H9 (cell line): ENCODE results near the gene DALRD3. TPM values are rescaled to one million over a fixed set of nuclear protein-coding genes. Genes with fewer than 3 reads are reported as not detected.

Source experiments
- DNase-seq: peaks from one replicate; pipeline ENCODE4 v3.0.0-alpha.2; 2017
- H2AFZ ChIP-seq: one replicate; pipeline ENCODE4 v1.6.1; 2013; ENCODE audit warnings: mild to moderate bottlenecking, low read length, control low read depth, moderate library complexity
- H2AK5ac ChIP-seq: 2 replicates; pipeline ENCODE4 v1.6.1; 2013; ENCODE audit warnings: low read length, control low read depth, mixed read lengths; ENCODE audit not compliant: insufficient read length
- H2BK120ac ChIP-seq: one replicate; pipeline ENCODE4 v1.6.1; 2013; ENCODE audit warnings: low read depth, mild to moderate bottlenecking, low read length, control low read depth, inconsistent platforms; ENCODE audit not compliant: poor library complexity, severe bottlenecking
- H2BK12ac ChIP-seq: 2 replicates; pipeline ENCODE4 v1.6.1; 2013; ENCODE audit warnings: low read length, control low read depth, mixed read lengths, low read depth; ENCODE audit not compliant: insufficient read length
- H2BK15ac ChIP-seq: 2 replicates; pipeline ENCODE4 v1.6.1; 2013; ENCODE audit warnings: low read depth, low read length, control low read depth
- H2BK20ac ChIP-seq: one replicate; pipeline ENCODE4 v1.6.1; 2013; ENCODE audit warnings: low read depth, mild to moderate bottlenecking, low read length, control low read depth, inconsistent platforms; ENCODE audit not compliant: poor library complexity, severe bottlenecking
- H2BK5ac ChIP-seq: 2 replicates; pipeline ENCODE4 v1.6.1; 2013; ENCODE audit warnings: low read length, control low read depth, mixed read lengths; ENCODE audit not compliant: insufficient read length
- H3K14ac ChIP-seq: 2 replicates; pipeline ENCODE4 v1.6.1; 2013; ENCODE audit warnings: low read length, control low read depth; ENCODE audit not compliant: insufficient read depth
- H3K18ac ChIP-seq: 2 replicates; pipeline ENCODE4 v1.6.1; 2013; ENCODE audit warnings: low read depth, mild to moderate bottlenecking, mixed read lengths, low read length, control low read depth; ENCODE audit not compliant: insufficient read length
- H3K23ac ChIP-seq: 2 replicates; pipeline ENCODE4 v1.6.1; 2013; ENCODE audit warnings: low read length, control low read depth, mixed read lengths, low read depth; ENCODE audit not compliant: insufficient read length
- H3K23me2 ChIP-seq: 2 replicates; pipeline ENCODE4 v1.6.1; 2013; ENCODE audit warnings: low read depth, mild to moderate bottlenecking, mixed read lengths, low read length, control low read depth; ENCODE audit not compliant: insufficient read length, poor library complexity, severe bottlenecking
- H3K27ac ChIP-seq: 2 replicates; pipeline ENCODE4 v1.5.1; 2013; ENCODE audit warnings: low read length, control low read depth, mixed read lengths, low read depth; ENCODE audit not compliant: insufficient read length
- H3K27me3 ChIP-seq: 2 replicates; pipeline ENCODE4 v1.6.1; 2013; ENCODE audit warnings: low read length, control low read depth, inconsistent platforms; ENCODE audit not compliant: insufficient read depth
- H3K4ac ChIP-seq: 2 replicates; pipeline ENCODE4 v1.6.1; 2013; ENCODE audit warnings: low read depth, mild to moderate bottlenecking, control low read depth, inconsistent platforms, low read length, moderate library complexity
- H3K4me1 ChIP-seq: 2 replicates; pipeline ENCODE4 v1.6.1; 2013; ENCODE audit warnings: low read length, control low read depth, inconsistent platforms; ENCODE audit not compliant: insufficient read depth
- H3K4me2 ChIP-seq: 2 replicates; pipeline ENCODE4 v1.6.1; 2013; ENCODE audit warnings: low read length, control low read depth, mixed read lengths; ENCODE audit not compliant: insufficient read length, insufficient read depth
- H3K56ac ChIP-seq: 2 replicates; pipeline ENCODE4 v1.6.1; 2013; ENCODE audit warnings: low read depth, mild to moderate bottlenecking, mixed read lengths, low read length, control low read depth; ENCODE audit not compliant: insufficient read length
- H3K79me1 ChIP-seq: 2 replicates; pipeline ENCODE4 v1.6.1; 2013; ENCODE audit warnings: low read depth, mild to moderate bottlenecking, moderate library complexity, low read length, control low read depth, inconsistent platforms; ENCODE audit not compliant: insufficient read depth, poor library complexity, severe bottlenecking
- H3K79me2 ChIP-seq: 2 replicates; pipeline ENCODE4 v1.6.1; 2013; ENCODE audit warnings: low read length, control low read depth, inconsistent platforms; ENCODE audit not compliant: insufficient read depth
- H3K9ac ChIP-seq: 2 replicates; pipeline ENCODE4 v1.6.1; 2013; ENCODE audit warnings: low read length, control low read depth, mixed read lengths; ENCODE audit not compliant: insufficient read length; ENCODE audit errors: extremely low read depth
- H3K9me3 ChIP-seq: one replicate; pipeline ENCODE4 v1.6.1; 2013; ENCODE audit warnings: low read depth, low read length, inconsistent platforms; ENCODE audit not compliant: control insufficient read depth
- H3T11ph ChIP-seq: one replicate; pipeline ENCODE4 v1.6.1; 2013; ENCODE audit warnings: mild to moderate bottlenecking, low read length, control low read depth, inconsistent platforms
- H4K20me1 ChIP-seq: one replicate; pipeline ENCODE4 v1.6.1; 2013; ENCODE audit not compliant: control insufficient read depth, insufficient read length, insufficient read depth
- H4K5ac ChIP-seq: 2 replicates; pipeline ENCODE4 v1.6.1; 2013; ENCODE audit warnings: low read depth, mild to moderate bottlenecking, mixed read lengths, low read length, control low read depth; ENCODE audit not compliant: insufficient read length
- H4K8ac ChIP-seq: replicated peaks from 2 replicates; pipeline ENCODE4 v1.6.1; 2013; ENCODE audit warnings: low read length, control low read depth, mixed read lengths, low read depth; ENCODE audit not compliant: insufficient read length
- H4K91ac ChIP-seq: 2 replicates; pipeline ENCODE4 v1.6.1; 2013; ENCODE audit warnings: low read depth, mild to moderate bottlenecking, moderate library complexity, mixed read lengths, low read length, control low read depth; ENCODE audit not compliant: insufficient read length
- H3K27ac Mint-ChIP-seq, 3 experiments: 2 replicates in 2 of 3; 3 replicates in 1 of 3; pipeline ENCODE4 v1.8.0; 2020 to 2021; ENCODE audit warnings: mixed read lengths in 3 of 3, mild to moderate bottlenecking in 1 of 3, moderate library complexity in 1 of 3
- H3K27me3 Mint-ChIP-seq: 2 replicates; pipeline ENCODE4 v1.8.0; 2021; ENCODE audit warnings: low read depth, mild to moderate bottlenecking, moderate library complexity, mixed read lengths
- H3K36me3 Mint-ChIP-seq, 3 experiments: 2 replicates in 2 of 3; 3 replicates in 1 of 3; pipeline ENCODE4 v1.8.0; 2020 to 2021; ENCODE audit warnings: low read depth in 3 of 3, mixed read lengths in 3 of 3; ENCODE audit not compliant: insufficient read depth in 1 of 3
- H3K4me1 Mint-ChIP-seq, 2 experiments: 2 replicates each; pipeline ENCODE4 v1.8.0; 2020; ENCODE audit warnings: mixed read lengths in 2 of 2
- H3K4me3 Mint-ChIP-seq, 2 experiments: 2 replicates in 1 of 2; 3 replicates in 1 of 2; pipeline ENCODE4 v1.8.0; 2020 to 2021; ENCODE audit warnings: mild to moderate bottlenecking in 2 of 2, mixed read lengths in 2 of 2, moderate library complexity in 1 of 2
- H3K9me3 Mint-ChIP-seq, 2 experiments: 2 replicates in 1 of 2; 3 replicates in 1 of 2; pipeline ENCODE4 v1.8.0; 2020; ENCODE audit warnings: mild to moderate bottlenecking in 2 of 2, mixed read lengths in 2 of 2, moderate library complexity in 1 of 2
- WGBS: extraction: QIAGEN DNeasy Blood & Tissue Kit; methylation state at CpG from one replicate; pipeline ENCODE4 v1.1.7; 2013; ENCODE audit warnings: missing lambda C conversion rate, low lambda C conversion rate, mixed read lengths; ENCODE audit not compliant: insufficient read length; ENCODE audit errors: extremely low coverage; 5-methylcytosine and 5-hydroxymethylcytosine counted together
- total RNA-seq: library from RNA; stranded (reverse); gene quantifications from 2 replicates; pipeline ENCODE4 v1.2.1, GENCODE V29; 2021
- TF ChIP-seq, protein P1 (sequence below): fragments of 200-600 bp; sonication (generic); conservative IDR thresholded peaks from 3 replicates; pipeline ENCODE4 v1.8.0; 2021; ENCODE audit warnings: antibody characterized with exemption, mild to moderate bottlenecking

The DALRD3 gene
- total RNA-seq, 1 experiment from 2014 or later = 32.3 TPM

DNA sequence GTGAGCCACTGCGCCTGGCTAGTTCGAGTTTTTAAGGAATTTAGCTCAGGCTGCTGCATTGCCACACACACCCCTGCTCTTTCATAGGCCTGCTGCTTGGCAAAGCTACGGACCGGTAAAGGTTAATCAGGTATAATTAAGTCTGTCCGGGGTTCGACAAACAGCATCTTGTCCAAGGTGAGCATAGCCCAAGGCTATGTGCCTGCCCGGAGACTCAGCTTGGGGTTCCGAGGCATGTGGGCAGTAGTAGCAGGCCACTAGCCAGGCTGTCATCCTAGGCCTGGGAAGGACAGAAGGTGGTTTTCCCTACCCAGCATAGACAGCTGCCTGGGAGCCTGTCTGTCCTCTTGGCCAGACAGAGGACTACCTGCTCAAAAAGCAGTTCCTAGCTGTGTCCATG is 21.7 kb downstream of the DALRD3 start:
- Histone ChIP-seq H3K4me2 (no peak overlapping the region), H3K27me3 (no peaks in the 10 kb centered on the region), H4K91ac (no peak overlapping the region), H3K4me1 (peaks cover under 1% of the 10 kb centered on the region; the same call in 1 of the 2 replicates), H3T11ph (no peak overlapping the region), H2BK15ac (no peak overlapping the region), H3K27ac (no peak overlapping the region), H4K5ac (no peak overlapping the region), H3K23me2 (no peaks in the 10 kb centered on the region), H3K79me2 (no peaks in the 10 kb centered on the region; the same call in 1 of the 2 replicates), H3K9me3 (no peaks in the 10 kb centered on the region), H4K8ac (no peak overlapping the region), H2BK120ac (no peak overlapping the region), H3K79me1 (no peaks in the 10 kb centered on the region), H2BK5ac (no peak overlapping the region), H2BK20ac (no peak overlapping the region), H3K23ac (no peak overlapping the region), H3K4ac (no peak overlapping the region), H4K20me1 (no peaks in the 10 kb centered on the region), H3K14ac (no peak overlapping the region), H3K18ac (no peak overlapping the region), H2AK5ac (no peak overlapping the region), H3K56ac (no peak overlapping the region), H2BK12ac (no peak overlapping the region), H3K9ac (no peak overlapping the region), H2AFZ (no peak overlapping the region)
- WGBS = no CpG with 5 or more reads among the region's 8 CpGs
- H3K4me3 Mint-ChIP-seq = no peak overlapping the region
- peaks cover 28% of the 10 kb centered on the region in 2 experiments for H3K4me1 Mint-ChIP-seq
- H3K27ac Mint-ChIP-seq = no peak overlapping the region
- H3K36me3 Mint-ChIP-seq = peaks cover 3 to 24% (median 14%) of the 10 kb centered on the region in 3 experiments; a peak in 5 of 7 replicates
- H3K9me3 Mint-ChIP-seq = no peaks in the 10 kb centered on the region
- no peaks in the 10 kb centered on the region for H3K27me3 Mint-ChIP-seq
- TF ChIP-seq, protein P1, sequence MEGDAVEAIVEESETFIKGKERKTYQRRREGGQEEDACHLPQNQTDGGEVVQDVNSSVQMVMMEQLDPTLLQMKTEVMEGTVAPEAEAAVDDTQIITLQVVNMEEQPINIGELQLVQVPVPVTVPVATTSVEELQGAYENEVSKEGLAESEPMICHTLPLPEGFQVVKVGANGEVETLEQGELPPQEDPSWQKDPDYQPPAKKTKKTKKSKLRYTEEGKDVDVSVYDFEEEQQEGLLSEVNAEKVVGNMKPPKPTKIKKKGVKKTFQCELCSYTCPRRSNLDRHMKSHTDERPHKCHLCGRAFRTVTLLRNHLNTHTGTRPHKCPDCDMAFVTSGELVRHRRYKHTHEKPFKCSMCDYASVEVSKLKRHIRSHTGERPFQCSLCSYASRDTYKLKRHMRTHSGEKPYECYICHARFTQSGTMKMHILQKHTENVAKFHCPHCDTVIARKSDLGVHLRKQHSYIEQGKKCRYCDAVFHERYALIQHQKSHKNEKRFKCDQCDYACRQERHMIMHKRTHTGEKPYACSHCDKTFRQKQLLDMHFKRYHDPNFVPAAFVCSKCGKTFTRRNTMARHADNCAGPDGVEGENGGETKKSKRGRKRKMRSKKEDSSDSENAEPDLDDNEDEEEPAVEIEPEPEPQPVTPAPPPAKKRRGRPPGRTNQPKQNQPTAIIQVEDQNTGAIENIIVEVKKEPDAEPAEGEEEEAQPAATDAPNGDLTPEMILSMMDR = no peak
- DNase-seq = no peak
